SK-N-MC (cell line): ENCODE measurements around the gene NSD1.

Source experiments
- DNase-seq: peaks from one replicate; pipeline ENCODE4 v3.0.0-alpha.2; 2011; ENCODE audit warnings: low read depth, low spot score
- H3K27ac ChIP-seq: fragments of 200-600 bp; sonication (generic); 2 replicates; pipeline ENCODE4 v1.5.1; 2016; ENCODE audit warnings: mixed run types
- H3K36me3 ChIP-seq: fragments of 200-600 bp; sonication (generic); 2 replicates; pipeline ENCODE4 v1.6.1; 2017; ENCODE audit warnings: antibody characterized with exemption, low read length, mixed read lengths; ENCODE audit not compliant: insufficient read depth
- H3K4me3 ChIP-seq: fragments of 200-600 bp; sonication (generic); 2 replicates; pipeline ENCODE4 v1.5.1; 2016
- H3K9ac ChIP-seq: fragments of 200-600 bp; sonication (generic); 2 replicates; pipeline ENCODE4 v1.8.0; 2017; ENCODE audit warnings: mixed run types, mixed read lengths; ENCODE audit not compliant: insufficient read length
- H3K9me3 ChIP-seq: fragments of 200-600 bp; sonication (generic); 2 replicates; pipeline ENCODE4 v1.6.1; 2017; ENCODE audit warnings: low read depth, mild to moderate bottlenecking, antibody characterized with exemption, low read length, moderate library complexity, mixed read lengths
- EZH2 ChIP-seq: fragments of 200-600 bp; sonication (generic); IDR thresholded peaks from one replicate; pipeline ENCODE4 v1.6.1; 2017; ENCODE audit warnings: antibody characterized with exemption
- FOXP2 ChIP-seq: optimal IDR thresholded peaks from 2 replicates; pipeline ENCODE3; 2011; ENCODE audit warnings: mild to moderate bottlenecking, moderate library complexity; ENCODE audit not compliant: insufficient read depth; ENCODE audit errors: extremely low read length, control extremely low read depth
- POLR2AphosphoS5 ChIP-seq: IDR thresholded peaks from 2 replicates; pipeline ENCODE4 v1.6.1; 2012; ENCODE audit warnings: mild to moderate bottlenecking, low read depth, low read length, borderline replicate concordance

The NSD1 gene

GRCh38 chr5:177133096-177133852, at the start of gene NSD1:
Gene NSD1 (plus strand): TSS chr5:177133773. CDS start chr5:177135104, 1,331 bp downstream.
- TF ChIP-seq FOXP2 (no peak), POLR2AphosphoS5 (peak; percentile 42; the same call in 1 of the 2 replicates)
- peak within 1 kb of the TSS; percentile 91 for H3K9ac ChIP-seq
- H3K36me3 ChIP-seq, result peaks cover 34% of the 10 kb centered on the region
- H3K27ac ChIP-seq, result peak within 1 kb of the TSS; percentile 71
- H3K4me3 ChIP-seq, result peak within 1 kb of the TSS; percentile 92
- H3K9me3 ChIP-seq, result no peaks in the 10 kb centered on the region
- no peak for DNase-seq

- no peak for TF ChIP-seq POLR2AphosphoS5
- no peak for TF ChIP-seq EZH2
- no peak for TF ChIP-seq FOXP2
- Histone ChIP-seq H3K9me3 (no peaks in the 10 kb centered on the region), H3K36me3 (no peaks in the 10 kb centered on the region), H3K27ac (no peak overlapping the region), H3K9ac (no peak overlapping the region), H3K4me3 (no peak overlapping the region)
- no peak for DNase-seq
Measured at GRCh38 chr5:177084175-177084574, 49.4 kb upstream of the NSD1 start.

- peak overlapping the region; percentile 54 for H3K4me3 ChIP-seq
- TF ChIP-seq EZH2, result no peak
- TF ChIP-seq POLR2AphosphoS5, result no peak
- TF ChIP-seq FOXP2, result no peak
Measured at GRCh38 chr5:177085985-177086653, 47.5 kb upstream of the NSD1 start.

GRCh38 chr5:177086654-177087397, 46.7 kb upstream of the NSD1 start, which contains the start of gene FGFR4:
Gene FGFR4 (plus strand): TSS chr5:177086915. CDS start chr5:177089603, 2,688 bp downstream.
- Histone ChIP-seq H3K9ac (peak within 1 kb of the TSS; percentile 73), H3K9me3 (no peaks in the 10 kb centered on the region), H3K36me3 (no peaks in the 10 kb centered on the region), H3K27ac (0 out of 2 replicates have a peak within 1 kb of the TSS, but pooled peaks have one; percentile 26), H3K4me3 (peak within 1 kb of the TSS; percentile 89)
- TF ChIP-seq POLR2AphosphoS5, result peak; percentile 77; the same call in 1 of the 2 replicates
- TF ChIP-seq EZH2, result no peak
- peak; percentile 58 for TF ChIP-seq FOXP2
- no peak for DNase-seq

More at GRCh38 chr5:177085985-177086653, 47.5 kb upstream of the NSD1 start:
- Histone ChIP-seq H3K9me3 (no peaks in the 10 kb centered on the region), H3K36me3 (no peaks in the 10 kb centered on the region), H3K27ac (0 out of 2 replicates have a peak overlapping the region, but pooled peaks have one; percentile 26), H3K9ac (peak overlapping the region; percentile 7)
- peak; percentile 44 for DNase-seq

GRCh38 chr5:177087398-177088005, 46.1 kb upstream of the NSD1 start:
- DNase-seq, result no peak
- Histone ChIP-seq H3K36me3 (no peaks in the 10 kb centered on the region), H3K4me3 (peak overlapping the region; percentile 89), H3K9ac (peak overlapping the region; percentile 73), H3K27ac (no peak overlapping the region), H3K9me3 (no peaks in the 10 kb centered on the region)
- TF ChIP-seq POLR2AphosphoS5 (no peak), EZH2 (no peak), FOXP2 (no peak)

GRCh38 chr5:177089127-177089526, 44.4 kb upstream of the NSD1 start:
- Histone ChIP-seq H3K36me3 (no peaks in the 10 kb centered on the region), H3K9ac (peak overlapping the region; percentile 26), H3K9me3 (no peaks in the 10 kb centered on the region)

GRCh38 chr5:177089825-177090641, 43.5 kb upstream of the NSD1 start:
- Histone ChIP-seq H3K36me3 (no peaks in the 10 kb centered on the region), H3K4me3 (no peak overlapping the region), H3K9me3 (no peaks in the 10 kb centered on the region), H3K27ac (no peak overlapping the region), H3K9ac (no peak overlapping the region)
- TF ChIP-seq EZH2 (no peak), POLR2AphosphoS5 (no peak), FOXP2 (no peak)
- DNase-seq, result no peak

More at GRCh38 chr5:177089127-177089526, 44.4 kb upstream of the NSD1 start:
- 0 out of 2 replicates have a peak overlapping the region, but pooled peaks have one; percentile 42 for H3K27ac ChIP-seq
- TF ChIP-seq EZH2 (no peak), FOXP2 (no peak), POLR2AphosphoS5 (no peak)
- DNase-seq, result no peak
- H3K4me3 ChIP-seq, result no peak overlapping the region
